Activated CD4-positive, CD25-positive, alpha-beta regulatory T cell treated with anti-CD3 and anti-CD28 coated beads, Interleukin-2, amount 50 U/mL, for 16 hours (primary cell): ENCODE measurements around the gene SMG6.

Source experiments
- DNase-seq: peaks from one replicate; pipeline ENCODE4 v3.0.0-alpha.2; 2020; ENCODE audit warnings: low read depth, low spot score

The SMG6 gene

GRCh38 chr17:2060681-2061440 lies 242.7 kb downstream of the SMG6 start:
- DNase-seq, result no peak

GRCh38 chr17:2060385-2060658 lies 243.3 kb downstream of the SMG6 start:
- no peak for DNase-seq

DNA sequence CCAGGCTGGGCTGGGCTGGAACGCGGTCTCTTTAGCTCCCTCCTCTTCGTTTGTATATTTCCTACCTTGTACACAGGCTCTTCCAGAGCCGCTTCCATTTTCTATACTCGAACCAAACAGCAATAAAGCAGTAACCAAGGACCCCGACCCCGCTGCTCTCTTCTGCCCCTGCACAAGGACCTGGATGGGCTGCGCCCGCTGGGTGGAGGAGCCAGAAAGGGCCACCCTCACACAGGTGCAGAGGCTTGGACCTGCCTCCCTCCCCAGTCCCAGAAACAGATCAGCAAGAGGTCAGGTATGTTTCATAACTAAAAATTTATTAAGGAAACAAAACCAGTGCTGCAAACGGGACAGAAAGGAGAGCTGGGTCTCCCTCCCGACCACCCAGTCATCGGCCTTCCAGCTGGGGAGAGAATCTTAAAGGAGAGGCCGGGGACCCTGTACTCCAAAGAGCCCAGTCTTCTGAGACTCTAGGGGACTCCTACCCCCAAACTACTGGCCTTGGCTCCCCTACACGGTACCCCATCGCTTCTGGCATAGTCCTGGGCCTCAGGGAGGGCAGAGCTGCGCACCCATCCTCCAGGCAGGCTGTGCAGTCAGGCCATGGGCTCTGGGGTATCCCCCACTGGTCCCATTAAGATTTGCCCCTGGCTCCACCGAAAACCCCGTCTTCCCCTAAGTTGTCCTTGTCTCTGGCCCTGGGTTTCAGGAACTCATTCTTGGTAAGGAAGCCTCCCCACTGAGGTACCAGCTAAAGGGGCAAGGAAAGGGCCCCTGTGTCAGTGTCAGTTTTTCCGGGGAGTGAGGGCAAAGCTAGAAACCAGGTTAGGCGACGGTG lies 243.8 kb downstream of the SMG6 start:
- DNase-seq, result no peak

DNA sequence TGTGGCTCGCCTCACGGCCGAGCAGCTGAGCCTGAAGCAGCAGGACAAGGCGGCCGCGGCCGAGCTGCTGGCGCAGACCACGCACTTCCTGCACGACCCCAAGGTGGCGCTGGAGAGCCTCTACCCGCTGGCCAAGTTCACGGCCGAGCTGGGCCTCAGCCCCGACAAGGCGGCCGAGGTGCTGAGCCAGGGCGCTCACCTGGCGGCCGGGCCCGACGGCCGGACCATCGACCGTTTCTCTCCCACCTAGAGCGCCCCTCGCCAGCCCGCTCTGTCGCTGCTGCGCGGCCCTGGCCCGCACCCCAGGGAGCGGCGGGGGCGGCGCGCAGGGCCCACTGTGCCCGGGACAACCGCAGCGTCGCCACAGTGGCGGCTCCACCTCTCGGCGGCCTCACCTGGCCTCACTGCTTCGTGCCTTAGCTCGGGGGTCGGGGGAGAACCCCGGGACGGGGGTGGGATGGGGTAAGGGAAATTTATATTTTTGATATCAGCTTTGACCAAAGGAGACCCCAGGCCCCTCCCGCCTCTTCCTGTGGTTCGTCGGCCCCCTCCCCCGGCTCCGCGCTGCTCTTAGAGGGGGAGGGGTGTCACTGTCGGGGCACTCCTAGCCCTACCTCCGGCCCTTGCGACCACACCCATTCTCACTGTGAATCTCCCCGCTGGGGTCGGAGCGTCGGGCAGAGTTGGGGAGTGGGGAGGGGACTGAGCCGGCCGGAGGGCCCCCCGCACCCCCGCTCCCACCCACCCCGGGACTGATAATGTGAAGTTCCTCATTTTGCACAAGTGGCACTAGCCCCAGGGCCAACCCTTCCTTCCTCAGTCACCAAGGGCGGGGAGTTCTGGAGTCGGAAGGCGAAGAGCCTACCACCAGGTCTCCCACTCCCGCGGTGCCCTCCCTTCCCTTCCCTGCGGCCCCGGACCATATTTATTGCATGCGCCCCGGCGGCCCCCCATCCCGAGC lies 244.7 kb downstream of the SMG6 start:
- DNase-seq, result no peak

GRCh38 chr17:2057760-2058585 lies 245.6 kb downstream of the SMG6 start:
- DNase-seq, result no peak

DNA sequence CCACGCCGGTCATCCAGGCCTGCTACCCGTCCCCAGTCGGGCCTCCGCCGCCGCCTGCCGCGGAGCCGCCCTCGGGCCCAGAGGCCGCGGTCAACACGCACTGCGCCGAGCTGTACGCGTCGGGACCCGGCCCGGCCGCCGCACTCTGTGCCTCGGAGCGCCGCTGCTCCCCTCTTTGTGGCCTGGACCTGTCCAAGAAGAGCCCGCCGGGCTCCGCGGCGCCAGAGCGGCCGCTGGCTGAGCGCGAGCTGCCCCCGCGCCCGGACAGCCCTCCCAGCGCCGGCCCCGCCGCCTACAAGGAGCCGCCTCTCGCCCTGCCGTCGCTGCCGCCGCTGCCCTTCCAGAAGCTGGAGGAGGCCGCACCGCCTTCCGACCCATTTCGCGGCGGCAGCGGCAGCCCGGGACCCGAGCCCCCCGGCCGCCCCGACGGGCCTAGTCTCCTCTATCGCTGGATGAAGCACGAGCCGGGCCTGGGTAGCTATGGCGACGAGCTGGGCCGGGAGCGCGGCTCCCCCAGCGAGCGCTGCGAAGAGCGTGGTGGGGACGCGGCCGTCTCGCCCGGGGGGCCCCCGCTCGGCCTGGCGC lies 246.3 kb downstream of the SMG6 start:
- no peak for DNase-seq

- DNase-seq, result no peak
Measured at GRCh38 chr17:2056206-2057174, 247.1 kb downstream of the SMG6 start.

DNA sequence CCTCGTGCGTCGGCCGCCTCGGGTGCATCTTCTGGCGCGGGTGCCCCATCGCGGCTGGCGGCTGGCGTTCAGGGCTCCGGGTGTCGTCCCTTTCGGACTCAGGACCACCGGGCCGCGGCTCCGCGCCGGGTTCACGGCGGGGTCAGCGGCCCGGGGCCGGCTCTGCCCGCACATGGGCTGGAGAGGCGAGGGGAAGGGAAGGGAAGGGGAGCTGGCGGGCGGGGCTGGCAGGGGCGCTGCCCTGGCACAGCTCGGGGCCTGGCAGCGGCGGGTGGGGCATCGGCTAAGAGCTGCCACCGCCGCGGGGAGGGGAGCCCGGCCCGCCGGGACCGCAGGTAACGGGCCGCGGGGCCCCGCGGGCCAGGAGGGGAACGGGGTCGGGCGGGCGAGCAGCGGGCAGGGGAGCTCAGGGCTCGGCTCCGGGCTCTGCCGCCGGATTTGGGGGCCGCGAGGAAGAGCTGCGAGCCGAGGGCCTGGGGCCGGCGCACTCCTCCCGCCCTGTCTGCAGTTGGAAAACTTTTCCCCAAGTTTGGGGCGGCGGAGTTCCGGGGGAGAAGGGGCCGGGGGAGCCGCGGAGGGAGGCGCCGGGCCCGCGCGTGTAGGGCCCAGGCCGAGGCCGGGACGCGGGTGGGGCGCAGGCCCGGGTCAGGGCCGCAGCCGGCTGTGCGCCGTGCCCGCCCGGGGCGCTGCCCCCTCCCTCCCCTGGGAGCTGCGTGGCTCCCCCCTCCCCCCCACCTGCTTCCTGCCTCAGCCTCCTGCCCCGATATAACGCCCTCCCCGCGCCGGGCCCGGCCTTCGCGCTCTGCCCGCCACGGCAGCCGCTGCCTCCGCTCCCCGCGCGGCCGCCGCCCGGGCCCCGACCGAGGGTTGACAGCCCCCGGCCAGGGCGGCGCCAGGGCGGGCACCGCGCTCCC lies 248.0 kb downstream of the SMG6 start:
- no peak for DNase-seq

- DNase-seq, result peak; percentile 50
Measured at GRCh38 chr17:2054512-2055291, 248.9 kb downstream of the SMG6 start, which contains the start of gene HIC1. TSS of gene HIC1 (plus strand) at chr17:2055103. CDS start at chr17:2056691, 1,588 bp downstream.

DNA sequence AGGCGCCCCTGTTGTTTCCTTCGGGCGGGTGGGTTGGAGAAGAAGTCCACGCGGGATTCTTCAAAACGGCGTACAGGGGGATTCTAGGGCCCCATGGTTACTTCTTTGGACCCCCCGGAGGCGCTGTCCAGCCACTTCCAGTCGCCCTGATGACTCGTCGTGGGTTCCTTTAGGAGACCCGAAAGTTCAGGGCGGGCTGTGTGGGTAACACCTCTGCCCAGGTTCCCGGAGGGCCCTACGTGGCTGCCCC lies 249.4 kb downstream of the SMG6 start:
- DNase-seq, result no peak

DNA sequence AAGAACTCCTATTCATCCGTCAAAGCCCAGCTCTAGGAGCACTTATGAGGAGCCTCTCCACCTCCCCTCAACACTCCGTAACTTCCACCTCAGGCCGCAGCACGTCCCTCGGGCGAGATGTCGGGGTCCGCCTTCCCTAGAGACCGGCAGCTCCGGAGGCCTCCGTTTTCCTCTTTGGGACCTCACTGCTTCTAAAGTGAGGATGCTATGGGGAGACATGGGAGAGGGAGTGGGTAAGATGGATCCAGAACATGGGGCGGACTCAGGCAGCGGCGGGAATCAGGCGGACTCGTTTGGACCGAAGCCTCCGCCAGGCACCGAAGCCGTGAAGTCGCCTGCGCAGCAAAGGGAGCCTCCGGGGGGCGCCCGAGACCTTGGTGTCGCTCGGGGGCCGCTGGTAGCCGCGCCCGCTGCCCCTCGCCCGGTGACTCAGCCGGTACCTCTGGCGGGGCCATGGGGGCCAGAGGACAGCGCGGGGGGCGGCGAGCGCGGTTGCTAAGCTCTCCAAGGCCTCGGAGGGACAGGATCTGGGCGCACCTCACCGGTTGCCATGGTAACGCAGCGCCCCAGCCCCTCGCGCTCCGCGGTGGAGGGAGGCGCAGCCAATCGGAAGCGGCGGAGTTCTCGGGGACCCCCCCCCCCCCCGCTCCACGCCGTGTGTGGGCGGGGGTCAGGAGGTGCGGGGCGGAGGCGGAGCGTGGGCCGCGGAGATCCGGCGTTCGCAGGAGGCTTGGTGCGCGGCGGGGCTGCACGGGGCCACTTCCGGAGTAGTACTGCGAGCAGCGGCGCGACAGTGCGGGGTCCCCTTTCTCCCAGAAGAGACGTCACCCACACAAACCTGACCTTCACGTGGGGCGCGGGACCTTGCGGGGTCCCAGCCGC lies 250.0 kb downstream of the SMG6 start:
- DNase-seq, result no peak

GRCh38 chr17:2051933-2052559 lies 251.5 kb downstream of the SMG6 start:
- no peak for DNase-seq

GRCh38 chr17:2051061-2051932 lies 252.3 kb downstream of the SMG6 start:
- DNase-seq, result no peak

- no peak for DNase-seq
Measured at GRCh38 chr17:2050300-2051060, 253.1 kb downstream of the SMG6 start.
